ENCODE results near the gene C2CD4C.

The C2CD4C gene

DNA sequence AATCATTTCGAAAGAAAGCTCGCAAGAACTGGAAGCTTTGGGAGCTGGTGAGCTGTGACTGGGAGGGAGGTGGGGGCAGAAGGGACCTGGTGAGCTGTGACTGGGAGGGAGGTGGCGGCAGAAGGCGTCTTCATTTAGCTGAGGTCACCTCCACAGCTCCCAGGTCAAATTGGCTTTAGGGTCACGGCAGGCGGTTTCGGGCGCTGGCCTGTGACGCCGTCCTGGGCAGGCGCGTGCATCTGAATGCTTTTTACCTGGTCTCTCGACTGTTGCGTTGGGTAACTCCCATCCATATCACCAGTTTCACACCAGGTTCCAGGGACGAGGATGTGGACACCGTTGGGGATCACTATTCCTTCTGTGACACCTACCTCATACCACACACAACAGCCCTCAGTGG is 29.2 kb downstream of the C2CD4C start:
- DNase-seq, result no peak

DNA sequence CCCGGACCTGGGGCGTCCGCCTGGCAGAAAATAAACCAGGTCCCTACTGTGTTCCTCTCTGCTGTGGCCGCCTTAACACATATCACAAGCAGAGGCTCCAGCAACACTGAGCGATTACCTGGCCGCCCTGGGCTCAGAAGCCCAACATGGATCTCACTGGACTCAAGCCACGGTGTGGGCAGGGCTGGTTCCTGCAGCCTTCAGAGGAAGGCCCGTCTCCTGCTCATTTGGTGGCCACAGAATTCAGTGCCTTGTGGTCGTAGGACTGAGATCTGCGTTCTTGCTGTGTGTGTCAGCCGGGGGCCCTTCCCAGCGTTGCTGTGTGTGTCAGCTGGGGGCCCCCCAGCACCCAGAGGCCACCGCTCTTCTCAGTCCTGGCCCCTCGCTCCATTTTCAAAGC is 30.2 kb downstream of the C2CD4C start:
- no peak for DNase-seq

DNA sequence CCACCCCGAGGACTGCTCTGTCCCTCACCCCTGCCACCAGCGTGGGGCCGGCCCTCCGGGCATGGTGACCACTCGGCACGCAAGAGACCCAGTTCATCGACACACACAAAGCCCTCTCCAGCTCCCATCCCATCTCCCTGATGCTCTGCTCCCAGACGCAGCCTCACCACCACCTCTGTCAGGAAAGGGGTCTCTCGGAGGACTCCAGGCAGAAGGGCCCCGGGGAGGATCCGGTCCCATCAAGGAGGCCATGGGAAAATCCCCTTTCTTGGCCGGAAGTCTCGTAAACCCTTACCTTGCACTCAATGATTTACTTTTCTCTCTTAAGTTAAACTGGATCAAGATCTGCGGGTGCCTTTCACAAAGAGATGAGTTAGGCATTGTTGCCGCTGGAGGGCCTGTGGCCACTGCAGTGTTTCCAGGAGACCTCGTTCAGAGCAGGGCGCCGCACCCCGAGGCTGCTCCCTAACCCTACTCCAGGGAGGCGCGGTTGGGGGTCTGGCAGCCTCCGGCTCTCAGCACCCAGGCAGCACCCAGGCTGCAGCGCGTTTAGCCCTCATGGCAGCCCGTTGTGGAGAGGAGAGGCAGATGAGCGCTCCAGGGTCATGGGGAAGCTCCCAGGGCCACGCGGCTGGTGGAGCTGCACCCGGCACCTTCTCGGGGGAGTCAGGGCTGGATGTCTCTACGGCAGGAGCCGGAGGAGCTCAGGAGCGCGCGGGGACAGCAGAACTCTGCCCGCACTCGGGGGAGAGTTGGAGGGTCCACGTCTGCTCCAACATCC is 31.0 kb downstream of the C2CD4C start:
- no peak for DNase-seq

DNA sequence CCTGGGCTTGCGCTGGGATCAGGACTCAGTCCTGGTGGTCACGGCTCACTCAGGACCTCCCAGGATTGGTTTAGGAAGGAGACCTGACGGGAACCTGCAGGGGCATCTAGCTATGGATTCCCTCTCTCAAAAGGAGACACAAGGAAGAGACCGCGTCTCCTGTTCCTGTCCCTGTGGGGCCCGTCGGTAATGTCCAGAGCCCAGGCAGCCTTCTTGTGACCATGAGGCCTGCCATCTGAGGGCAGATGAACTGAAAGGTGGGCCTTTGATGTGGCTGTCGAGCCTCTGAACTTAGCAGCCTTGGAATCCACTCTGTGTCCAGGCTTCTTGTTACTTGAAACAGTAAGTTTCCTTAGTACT is 32.9 kb downstream of the C2CD4C start:
- no peak for DNase-seq

DNA sequence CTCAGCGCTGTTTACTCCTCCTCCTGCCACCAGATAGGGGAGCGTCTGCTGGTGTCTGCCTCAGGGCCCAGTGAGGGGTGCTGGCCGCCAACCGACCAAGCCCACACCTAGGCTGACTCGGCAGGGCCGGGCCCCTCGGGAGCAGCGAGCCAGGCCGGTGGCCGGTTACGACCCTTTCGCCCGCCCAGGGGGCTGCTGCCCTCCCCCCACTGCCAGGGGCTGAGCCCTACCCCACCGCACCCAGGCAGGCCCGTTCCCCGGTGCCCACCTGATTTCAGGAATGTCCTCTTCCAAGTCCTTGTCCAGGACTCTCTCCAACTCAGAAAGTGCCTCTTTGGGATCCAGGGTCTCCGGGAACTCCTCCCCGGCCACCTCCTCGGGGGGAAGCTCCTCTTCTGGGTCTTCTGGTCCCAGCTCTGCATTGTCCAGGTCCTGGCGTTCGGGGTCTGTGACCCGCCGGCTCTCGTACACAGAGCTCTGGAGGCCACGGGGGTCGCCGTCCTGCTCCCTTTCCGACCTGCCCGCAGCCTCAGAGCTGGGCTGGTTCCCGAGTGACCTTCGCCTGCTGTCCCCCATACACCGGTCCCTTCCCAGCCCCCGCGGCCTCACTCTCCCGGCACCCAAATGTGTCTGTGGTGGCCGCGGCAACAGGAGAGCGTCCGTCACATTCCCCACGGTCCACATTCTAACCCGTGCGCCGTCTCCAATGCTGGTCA is 33.4 kb downstream of the C2CD4C start:
- DNase-seq, result no peak

DNA sequence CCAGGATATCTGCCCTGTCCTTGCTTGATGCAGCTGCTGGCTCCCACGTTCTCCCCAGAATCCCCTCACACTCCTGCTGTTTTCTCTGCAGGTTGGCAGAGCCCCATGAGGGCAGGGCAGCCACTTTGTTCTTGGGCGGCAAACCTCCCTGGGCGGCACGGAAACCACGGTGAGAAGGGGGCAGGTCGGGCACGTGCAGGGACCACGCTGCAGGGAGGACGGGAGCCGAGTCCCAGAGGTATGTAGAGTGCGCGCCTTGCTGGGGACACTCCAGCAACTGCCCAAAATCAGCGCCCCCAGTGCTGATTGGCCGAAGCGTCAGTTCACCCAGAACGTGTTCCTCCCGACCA is 34.1 kb downstream of the C2CD4C start:
- no peak for DNase-seq

DNA sequence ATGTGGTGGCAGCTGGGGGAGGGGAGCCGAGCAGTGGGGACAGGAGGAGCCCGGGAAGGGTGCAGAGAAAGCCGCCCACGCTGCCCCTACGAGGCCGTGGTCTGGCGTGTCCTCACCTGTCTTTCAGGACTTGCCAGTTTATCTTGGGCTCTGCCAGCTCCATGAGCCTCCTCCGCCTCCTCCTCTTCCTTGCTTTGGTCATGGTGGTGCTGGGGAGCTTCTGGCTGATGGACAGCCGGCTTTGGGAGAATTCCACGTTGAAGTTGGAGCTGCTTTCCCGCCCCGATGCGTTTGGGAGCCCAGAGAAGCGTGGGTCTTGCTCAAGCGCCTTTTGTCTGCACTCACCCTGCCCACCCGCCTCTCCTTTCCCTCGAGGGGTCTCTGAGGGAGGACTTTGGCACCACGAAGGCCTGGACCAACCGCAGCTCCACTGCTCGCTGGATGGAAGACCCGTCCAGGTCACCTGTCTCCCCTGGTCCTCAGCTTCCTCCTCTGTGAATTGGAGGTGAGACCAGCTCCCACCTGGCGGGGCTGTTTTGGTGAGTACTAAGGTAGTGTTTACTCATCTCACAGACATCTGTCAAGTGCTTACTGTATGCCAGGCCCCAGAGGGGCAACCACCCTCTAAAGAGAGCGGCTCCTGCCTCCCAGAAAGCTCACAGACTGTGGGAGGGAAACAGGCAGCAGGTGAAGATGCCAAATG is 34.6 kb downstream of the C2CD4C start:
- DNase-seq, result no peak

DNA sequence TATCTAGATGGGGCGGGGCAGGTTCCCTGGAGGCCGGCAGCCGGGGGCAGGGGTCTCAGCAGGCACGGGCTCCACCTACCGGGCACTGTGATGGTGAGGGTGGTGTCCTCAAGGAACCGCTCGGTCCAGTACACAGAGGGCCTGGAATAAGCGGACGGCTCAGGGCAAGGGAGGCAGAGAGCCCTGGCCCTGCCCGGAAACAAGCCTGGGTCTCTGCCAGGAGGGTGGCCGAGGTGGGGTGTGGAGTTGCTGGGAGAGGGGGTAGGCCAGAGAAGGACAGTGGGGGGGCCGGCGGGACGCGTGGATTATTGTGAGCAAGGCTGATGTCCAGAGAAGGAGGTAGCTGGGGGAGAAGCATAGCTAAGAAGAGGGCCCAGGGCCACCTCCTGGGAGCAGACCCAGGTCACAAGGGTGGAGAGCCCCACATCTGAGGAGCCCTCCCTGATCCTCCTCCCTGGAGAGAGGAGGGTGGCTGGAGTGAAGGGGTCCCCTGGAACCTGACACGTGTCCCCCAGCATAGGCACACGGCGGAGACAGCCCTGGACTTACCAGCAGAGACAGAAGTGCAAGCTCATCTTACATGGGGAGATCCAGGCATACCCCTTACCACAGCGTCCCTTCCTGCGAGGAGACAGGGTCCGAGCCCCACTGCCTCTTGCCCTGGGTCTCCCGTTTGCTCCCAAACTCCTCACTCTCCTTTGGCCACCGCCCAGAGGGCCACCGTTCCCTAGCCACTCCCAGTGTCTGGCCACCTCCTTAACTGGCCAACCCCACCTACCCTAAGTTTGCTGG is 35.4 kb downstream of the C2CD4C start:
- no peak for DNase-seq

DNA sequence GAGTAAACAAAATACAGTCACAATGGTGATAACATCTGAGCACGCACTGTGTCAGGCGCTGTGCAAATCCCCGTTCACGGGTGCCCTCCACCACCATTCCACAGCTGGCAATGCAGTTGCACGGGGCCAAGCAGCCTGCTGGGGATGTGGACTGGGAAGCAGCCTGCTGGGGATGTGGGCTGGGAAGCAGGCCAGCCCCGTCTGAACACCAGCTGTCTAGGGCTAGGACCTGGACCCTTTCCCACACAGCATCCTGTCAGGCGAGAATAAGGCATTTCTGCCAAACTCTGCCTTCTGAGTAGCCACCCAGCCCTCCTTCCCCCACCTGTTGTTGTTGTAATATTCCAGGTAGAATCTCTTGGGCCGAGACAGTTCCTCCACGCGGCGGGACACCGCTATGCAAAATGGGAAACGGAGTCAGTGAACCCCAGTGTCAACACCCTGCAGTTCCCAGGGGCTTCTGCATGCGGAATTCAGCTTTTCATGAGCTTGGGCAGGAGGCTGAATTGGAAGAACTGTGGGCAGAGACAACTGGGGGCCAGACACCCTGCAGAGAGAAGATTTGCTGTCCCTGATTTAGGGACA is 36.5 kb downstream of the C2CD4C start:
- no peak for DNase-seq

DNA sequence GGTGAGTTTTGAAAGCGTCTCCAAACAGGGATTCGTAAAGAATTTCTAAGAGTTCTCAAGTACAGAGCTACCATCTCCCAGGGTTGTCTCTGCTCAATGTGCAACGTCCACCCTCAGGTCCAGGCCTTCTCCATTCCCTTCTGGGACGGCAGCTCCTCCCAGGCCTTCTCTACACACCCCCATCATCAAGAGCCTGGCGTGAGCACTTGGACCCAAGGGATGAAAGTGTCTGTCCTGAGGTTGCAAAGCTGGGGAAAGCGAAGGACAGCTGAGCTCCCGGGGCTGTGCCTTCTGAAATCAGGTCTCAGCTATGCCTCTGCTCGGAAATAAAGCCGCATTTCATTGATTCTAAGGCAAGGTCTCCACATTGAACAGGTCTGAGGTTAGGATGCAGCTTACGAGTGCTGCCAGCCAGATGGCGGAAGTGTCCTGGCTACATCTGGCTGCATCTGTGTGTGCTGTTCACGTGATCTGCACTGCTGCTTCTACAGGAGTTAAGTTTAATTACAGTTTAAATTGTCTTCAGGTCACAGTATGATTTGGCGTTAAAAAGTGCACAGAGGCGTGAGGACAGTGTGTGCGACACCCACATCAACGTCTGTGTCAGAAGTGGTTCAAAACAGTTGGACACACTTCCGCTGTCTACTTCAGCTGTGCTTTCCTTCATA is 37.3 kb downstream of the C2CD4C start:
- no peak for DNase-seq

DNA sequence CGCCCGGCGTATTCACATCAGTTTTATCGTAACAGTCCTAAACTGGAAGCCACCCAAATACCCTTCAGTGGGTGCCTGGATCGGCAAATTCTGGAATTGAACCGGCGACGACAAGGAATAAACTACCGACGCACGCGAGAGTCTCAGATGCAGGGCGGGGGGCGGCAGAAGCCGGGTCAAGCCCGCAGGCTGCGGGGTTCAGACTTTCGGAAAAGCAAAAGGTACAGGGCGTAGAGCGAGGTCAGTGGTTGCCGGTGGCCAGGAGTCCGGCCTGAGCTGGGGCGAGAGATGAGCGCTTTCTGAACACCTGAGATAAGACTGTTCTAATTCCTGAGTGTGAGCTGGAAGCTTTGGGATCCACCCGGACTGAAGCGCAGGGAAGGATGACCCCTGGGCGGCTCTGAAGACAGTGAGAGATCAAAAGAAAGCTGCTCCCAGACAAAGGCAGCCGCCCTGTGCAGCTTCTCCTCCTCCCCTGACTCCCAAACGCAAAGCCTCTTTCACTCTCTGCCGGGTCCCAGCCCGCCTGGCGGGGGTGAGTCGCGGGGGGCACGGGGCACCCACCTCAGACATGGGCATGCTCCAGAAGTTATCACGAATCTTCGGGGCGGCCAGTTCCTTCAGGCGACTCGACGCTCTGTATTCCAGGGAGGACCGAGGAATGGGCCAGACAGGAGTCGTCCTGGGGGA is 38.2 kb downstream of the C2CD4C start:
- no peak for DNase-seq

DNA sequence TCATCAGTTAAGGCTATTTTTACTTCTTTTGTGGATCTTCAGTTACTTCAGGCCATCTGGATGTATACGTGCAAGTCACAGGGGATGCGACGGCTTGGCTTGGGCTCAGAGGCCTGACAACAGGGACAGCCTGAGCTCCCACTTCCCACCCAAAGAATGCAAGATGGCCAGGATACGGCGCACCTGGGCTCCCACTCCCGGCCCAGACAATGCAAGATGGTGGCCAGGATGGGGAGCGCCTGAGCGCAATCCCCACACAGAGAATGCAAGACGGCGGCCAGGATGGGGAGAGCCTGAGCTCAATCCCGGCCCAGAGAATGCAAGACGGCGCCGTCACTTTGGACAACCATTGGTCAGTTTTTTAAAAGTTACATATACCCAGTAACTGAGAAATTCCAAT is 39.1 kb downstream of the C2CD4C start:
- DNase-seq, result no peak

DNA sequence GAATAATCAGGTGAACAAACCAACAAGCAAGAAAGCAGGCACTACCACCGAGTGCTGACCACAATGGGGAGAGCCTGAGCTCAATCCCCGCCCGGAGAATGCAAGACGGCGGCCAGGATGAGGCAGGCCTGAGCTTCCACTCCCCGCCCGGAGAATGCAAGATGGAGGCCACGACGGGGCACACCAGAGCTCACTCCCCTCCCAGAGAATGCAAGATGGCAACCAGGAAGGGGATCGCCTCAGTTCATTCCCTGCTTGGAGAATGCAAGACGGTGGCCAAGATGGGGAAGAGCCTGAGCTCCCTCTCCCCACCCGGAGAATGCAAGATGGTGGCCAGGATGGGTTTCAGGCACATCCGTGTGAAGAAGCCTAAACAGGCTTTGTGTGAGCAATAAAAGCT is 39.7 kb downstream of the C2CD4C start:
- no peak for DNase-seq

DNA sequence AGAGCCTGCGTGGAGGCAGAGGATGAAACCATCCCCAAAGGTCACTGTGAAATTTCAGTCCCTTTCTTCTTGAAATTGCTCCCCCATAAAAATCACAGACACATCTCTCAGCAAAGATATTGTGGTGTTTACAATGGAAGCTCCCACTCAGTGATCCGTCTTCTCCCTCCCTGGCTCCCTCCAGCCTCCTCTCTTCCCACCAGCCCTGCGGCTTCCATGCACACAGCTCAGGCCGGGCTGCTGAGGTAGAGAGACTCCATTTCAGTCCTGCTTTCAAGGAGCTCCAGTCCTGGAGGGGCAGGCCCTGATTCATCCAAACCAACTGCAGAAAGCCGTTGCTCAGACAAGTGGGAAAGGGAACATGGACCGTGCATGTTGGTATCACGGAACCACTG is 40.3 kb downstream of the C2CD4C start:
- no peak for DNase-seq

DNA sequence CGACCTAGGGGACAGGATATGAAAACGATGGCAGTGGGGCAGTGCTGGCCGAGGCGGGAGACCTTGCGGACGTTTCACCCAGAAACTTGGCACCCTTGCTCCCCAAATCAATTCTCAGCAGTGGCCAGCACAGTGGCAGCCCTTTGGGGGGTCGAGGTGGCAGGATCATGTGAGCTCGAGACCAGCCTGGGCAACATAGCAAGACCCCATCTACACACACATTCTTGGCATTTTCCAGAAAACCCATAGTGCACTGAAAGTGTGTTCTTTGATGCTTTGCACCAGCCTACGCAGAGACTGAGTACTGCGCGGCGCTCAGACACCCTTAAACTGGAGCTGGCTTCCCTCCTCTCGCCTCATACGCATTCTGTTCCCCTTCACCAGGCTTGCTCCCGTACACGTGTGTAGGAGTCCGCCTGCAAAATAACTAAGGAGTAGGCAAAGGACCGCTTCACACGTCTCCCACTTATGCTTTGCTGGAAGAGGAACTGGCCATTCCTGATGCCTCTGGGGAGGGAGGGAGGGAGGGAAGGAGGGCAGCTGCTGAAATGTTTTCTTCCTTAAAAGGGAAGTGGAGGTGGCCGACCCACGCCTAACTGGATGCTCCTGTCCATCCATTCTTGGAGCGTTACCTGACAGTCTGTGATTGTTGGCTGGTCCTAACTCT is 40.9 kb downstream of the C2CD4C start:
- no peak for DNase-seq

DNA sequence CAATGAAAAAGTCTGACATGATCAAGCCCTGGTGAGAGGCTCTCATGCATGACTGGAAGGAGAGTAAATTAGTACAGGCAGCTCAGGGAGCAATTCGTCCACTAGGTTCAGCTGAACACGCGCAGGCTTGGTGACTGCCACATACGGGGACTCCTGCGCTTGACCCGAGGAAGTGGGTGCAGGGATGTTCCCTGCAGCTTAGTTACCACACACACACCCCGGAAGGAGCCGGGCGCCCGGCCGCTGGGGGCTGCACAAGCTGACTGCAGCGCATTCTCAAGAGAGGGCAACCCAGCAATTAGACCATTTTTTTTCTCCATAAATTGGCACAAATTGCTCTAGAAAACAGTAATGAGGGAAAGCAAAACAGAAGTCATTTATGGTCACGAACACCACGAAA is 41.4 kb downstream of the C2CD4C start:
- no peak for DNase-seq

DNA sequence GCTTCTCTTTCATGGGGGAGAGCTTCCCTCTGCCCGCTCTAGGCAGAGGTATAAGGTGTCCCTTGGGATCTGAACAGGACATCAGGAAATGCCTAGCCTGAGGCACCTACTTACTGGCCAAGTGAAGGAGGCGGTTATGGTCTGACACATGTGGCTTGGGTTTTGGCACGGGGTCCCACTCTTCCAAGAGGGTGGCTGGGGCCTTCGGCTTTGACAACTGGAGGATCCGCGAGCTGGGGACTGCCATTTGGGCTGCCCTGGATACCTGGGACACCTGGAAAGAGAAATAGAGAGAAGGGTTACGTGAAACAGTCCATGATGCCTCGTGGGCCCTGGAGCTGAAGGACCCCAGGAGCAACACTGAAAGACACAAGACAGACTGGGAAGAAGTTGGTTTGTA is 42.0 kb downstream of the C2CD4C start:
- no peak for DNase-seq

DNA sequence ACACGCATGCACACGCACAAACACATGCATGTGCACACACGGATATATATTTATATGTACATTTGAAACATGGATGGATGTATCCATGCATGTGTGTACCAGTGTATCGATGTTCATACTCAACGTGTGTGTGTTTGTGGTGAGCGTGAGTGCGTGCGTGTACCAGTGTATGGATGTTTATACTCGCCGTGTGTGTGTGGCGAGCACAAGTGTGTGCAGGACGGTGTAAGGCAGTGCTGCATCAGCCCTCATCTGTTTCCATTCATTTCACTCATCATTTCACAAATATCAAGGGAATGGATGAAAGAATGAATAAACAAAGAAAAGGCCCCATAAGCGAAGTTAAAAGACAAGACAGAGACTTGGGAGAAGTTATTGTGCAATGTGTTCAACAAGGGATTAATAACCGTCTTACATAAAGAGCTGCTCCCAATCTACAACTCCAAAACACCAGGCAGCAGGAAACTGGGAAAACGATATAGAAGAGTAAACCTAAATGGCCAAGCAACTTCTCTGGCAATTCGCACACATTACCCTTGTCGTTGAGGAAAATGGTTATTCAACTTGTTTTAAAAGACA is 42.7 kb downstream of the C2CD4C start:
- DNase-seq, result no peak

DNA sequence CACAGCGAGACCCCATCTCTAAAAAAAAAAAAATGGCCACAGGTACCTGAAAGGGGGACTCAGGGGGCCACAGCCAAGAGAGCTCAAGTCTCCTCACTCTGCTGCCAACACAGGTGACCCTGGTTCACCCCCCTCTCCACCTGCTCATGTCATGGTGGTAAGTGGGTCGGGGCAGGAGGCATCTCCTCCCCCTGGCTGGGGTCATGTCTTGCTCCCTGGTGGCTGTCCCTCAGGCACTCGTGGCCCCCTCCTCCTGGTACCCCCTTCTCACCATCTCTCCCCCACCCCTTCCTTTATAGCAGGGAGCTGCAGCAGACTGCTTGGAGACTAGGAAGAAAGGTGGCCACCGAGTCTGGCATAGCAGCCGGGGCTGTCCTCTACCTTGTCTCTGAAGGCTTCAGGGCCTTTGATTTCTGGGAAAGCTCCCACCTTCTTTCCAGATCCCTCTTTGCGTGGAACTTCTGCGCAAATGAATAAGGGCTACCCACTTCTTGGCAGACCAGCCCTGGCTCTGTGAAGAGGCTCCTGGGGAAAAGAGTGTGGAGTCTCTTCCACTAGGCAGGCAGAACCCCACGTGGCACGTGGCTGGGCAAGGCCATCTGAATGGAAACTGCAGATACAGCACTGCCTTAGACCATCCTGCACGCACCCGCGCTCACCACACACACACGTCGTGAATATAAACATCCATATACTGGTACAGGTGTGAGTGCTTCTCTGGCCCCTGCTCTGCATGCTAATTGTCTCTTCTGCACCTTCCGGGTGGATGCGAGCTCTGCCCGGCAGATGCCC is 44.3 kb downstream of the C2CD4C start:
- no peak for DNase-seq

DNA sequence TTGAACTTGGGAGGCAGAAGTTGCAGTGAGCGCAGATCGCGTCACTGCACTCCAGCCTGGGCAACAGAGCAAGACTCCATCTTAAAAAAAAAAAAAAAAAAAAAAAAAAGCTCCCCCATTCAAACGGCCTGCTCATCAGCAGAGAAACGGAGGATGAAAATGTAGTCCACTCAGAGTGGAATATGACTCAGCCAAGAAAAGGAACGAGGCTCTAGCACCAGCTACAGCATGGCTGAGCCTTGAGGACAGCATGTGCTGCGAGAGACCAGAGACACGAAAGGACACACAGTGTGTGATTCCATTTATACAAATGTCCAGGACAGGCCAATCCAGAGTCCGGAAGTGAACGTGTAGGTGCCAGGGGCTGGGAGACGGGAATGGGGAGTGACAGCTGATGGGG is 46.3 kb downstream of the C2CD4C start:
- DNase-seq, result no peak
